ENCODE data around the gene C22orf31.
A peak's percentile ranks its signal among the peaks of the same experiment; 100 is the strongest.

Gene C22orf31

GRCh38 chr22:29031227-29032011, 30.2 kb downstream of the C22orf31 start (continued):
- TF ChIP-seq ZNF148 (tag by site-specific recombination; IDR thresholded peaks at IDR 0.05; ENCODE audit: borderline replicate concordance) (no peak), ZNF776 (tag by site-specific recombination; IDR thresholded peaks at IDR 0.05; ENCODE audit: borderline replicate concordance) (no peak), ZNF274 (IDR thresholded peaks at IDR 0.05; ENCODE audit: low read length) (no peak), ZNF274 (tag by site-specific recombination; IDR thresholded peaks at IDR 0.05; ENCODE audit: borderline replicate concordance) (no peak), ZBTB21 (tag by site-specific recombination; IDR thresholded peaks at IDR 0.05) (peak; percentile 74), ZNF423 (tag by site-specific recombination; IDR thresholded peaks at IDR 0.05) (no peak), ZNF132 (tag by site-specific recombination; IDR thresholded peaks at IDR 0.05; ENCODE audit: borderline replicate concordance) (no peak), PRDM6 (tag by site-specific recombination; IDR thresholded peaks at IDR 0.05) (no peak), ZNF521 (tag by site-specific recombination; IDR thresholded peaks at IDR 0.05) (no peak), HOXD13 (CRISPR knock-in tag; IDR thresholded peaks at IDR 0.05; ENCODE audit: borderline replicate concordance) (no peak), ZBTB26 (tag by site-specific recombination; optimal IDR thresholded peaks at IDR 0.05) (no peak), OSR2 (tag by site-specific recombination; IDR thresholded peaks at IDR 0.05) (no peak), ZNF433 (tag by site-specific recombination; IDR thresholded peaks at IDR 0.05; ENCODE audit: low read depth) (no peak), ZIC2 (tag by site-specific recombination; IDR thresholded peaks at IDR 0.05) (peak; percentile 53), ATF2 (tag by site-specific recombination; IDR thresholded peaks at IDR 0.05; ENCODE audit: low read depth) (peak; percentile 79; the same call in 1 of the 2 replicates), ZNF639 (tag by site-specific recombination; IDR thresholded peaks at IDR 0.05) (no peak), ZNF692 (tag by site-specific recombination; IDR thresholded peaks at IDR 0.05) (0 out of 2 replicates have a peak, but pooled peaks have one; percentile 17), ZNF670 (tag by site-specific recombination; IDR thresholded peaks at IDR 0.05; ENCODE audit: low read depth) (no peak), ZNF341 (tag by site-specific recombination; IDR thresholded peaks at IDR 0.05; ENCODE audit: low read depth) (peak; percentile 66), ZNF677 (tag by site-specific recombination; IDR thresholded peaks at IDR 0.05) (no peak), ZBTB11 (tag by site-specific recombination; conservative IDR thresholded peaks at IDR 0.05; ENCODE audit: low read depth) (no peak), ZSCAN16 (tag by site-specific recombination; IDR thresholded peaks at IDR 0.05) (no peak), ZNF792 (tag by site-specific recombination; IDR thresholded peaks at IDR 0.05) (no peak), ZNF302 (tag by site-specific recombination; IDR thresholded peaks at IDR 0.05; ENCODE audit: low read depth) (no peak), ZNF366 (tag by site-specific recombination; conservative IDR thresholded peaks at IDR 0.05) (peak; percentile 79)
